Cardiac septum (tissue), 1 donor: ENCODE data around the gene FNDC11. TPM values are rescaled to one million over a fixed set of nuclear protein-coding genes. Genes with fewer than 3 reads are reported as not detected.

Experiments used
- DNase-seq: peaks from one replicate; pipeline ENCODE4 v3.0.0-alpha.2; 2020; ENCODE audit warnings: low spot score
- intact Hi-C: fragments of 100-400 bp; cut with DNase I; formaldehyde crosslinking; loops from one replicate; pipeline ENCODE4 v1.14.0; 2022
- total RNA-seq: library from RNA; stranded (reverse); fragmentation: NEBNext Ultra II Directional; extraction: Animal tissue kit (Norgen Biotek cat#: 25700); gene quantifications from one replicate; pipeline ENCODE4 v1.2.1, GENCODE V29; 2021
- donor health status: DM: no; HTN: no; CAD: no.

The FNDC11 gene
- total RNA-seq, 1 donor from 2014 or later = not detected

DNA sequence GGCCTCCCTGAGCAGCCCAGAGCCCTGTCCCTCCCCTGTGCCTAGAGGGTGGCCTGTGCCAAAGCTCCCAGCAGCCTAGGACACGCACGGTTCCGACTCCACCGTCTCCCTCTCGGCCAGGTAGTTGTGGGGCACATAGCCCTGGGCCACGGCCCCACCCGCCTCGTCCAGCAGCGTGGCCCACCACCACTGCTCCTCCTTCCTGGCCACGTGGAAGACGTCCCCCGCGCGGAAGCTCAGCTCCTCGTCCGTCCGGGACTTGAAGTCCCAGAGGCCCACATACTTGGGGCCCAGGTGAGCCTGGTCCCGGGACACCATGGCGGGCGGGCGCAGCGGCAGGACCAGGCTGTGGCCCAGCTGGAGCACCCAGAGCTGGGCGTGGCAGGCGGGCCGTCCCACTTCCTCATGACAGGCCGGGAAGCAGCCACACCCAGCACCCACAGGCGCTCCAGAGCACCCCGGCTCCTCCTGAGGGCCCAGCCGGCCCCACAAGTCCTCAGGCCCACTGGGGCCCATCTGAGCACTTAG, 16.9 kb upstream of the FNDC11 start, which contains the start of gene PTK6:
Gene PTK6 (minus strand): TSS at position 380 of the 528 bp plus-strand sequence. CDS start 62 bp downstream, at position 318.
- DNase-seq = no peak

DNA sequence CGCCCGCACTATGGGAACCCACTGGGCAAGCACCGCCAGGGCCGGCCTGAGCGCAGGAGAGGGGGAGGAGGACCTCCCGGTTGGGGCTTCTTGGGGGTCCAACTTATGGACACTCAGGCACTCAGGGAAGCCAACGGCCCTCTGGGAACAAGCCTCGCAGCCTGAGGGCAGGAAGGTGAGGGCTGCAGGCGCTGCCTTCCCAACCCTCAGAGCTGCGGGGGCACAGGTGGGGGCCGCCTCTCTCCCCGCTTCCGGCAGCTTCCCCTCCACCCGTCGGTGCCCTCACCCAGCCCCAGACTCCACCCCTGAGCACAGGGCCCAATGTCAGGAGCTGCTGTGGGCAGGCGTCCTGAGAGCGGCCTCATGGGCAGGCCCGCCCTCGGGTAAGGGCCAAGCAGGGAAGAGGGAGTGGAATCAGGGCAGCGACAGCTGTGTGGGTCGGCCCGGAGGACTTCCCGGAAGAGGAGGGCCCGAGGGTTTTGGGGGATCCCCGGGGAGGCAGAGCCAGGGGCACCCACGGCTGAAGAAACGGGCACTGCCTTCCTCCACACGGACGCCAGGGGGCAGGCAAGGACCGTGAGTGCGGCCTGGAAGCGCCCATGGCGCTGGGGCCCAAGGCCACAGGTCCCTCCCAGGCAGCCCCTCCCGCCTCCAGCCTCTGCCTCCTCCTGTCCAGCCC, 16.3 kb upstream of the FNDC11 start:
- intact Hi-C loops = loop anchor here (2.0 to 10.0 kb wide), 4 partner anchors 75 to 585 kb away; partner anchors contain the start of genes ABHD16B and TPD52L2
- peak; percentile 93 for DNase-seq

More for the DNA sequence above, 16.9 kb upstream of the FNDC11 start, which contains the start of gene PTK6:
- intact Hi-C loops = loop anchor here (2.0 to 10.0 kb wide), 4 partner anchors 75 to 585 kb away; partner anchors contain the start of genes ABHD16B and TPD52L2

DNA sequence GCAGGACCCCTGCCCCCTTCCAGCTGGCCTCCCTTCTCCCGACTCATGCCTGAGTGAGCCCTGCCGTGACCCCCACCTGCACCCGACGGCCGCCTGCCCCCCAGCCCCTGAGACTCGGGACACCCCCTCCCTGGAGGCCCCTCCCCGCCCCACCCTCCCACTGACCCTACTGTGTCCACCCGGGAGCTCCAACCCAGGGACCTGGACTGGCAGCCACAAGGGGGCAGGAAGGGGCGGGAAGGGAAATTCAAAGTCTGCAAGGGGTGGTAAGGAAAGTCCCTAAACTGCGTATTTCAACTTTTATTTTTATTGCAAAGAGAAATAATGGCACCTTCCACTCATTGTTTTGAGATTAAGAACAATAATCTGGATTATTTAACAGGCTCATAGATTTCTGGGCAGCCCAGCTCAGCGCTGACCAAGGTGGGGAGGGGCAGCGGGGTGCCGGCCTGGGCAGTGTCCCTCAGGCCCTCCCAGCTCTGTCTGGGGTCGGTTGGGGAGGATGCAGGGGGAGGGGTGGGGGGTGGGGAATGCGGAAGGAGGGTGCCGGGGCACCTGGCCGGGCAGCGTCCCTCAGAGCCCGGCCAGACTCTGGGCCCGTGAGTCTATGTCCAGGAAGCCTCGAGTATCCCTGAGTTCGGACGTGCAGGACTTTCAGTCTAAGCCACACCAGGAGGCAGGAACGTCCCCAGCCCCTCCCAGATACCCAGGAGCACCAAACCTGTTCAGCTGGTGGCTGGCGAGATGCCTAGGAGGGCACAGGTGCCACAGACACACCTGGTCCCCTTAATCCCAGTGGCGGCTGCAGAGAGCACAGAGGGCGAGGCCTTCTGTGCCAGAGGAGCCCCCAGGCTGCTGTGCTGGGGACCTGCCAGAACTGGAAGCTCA, 15.5 kb upstream of the FNDC11 start:
- intact Hi-C loops = loop anchor here (5.0 to 10.0 kb wide), 3 partner anchors 74 to 584 kb away; partner anchors contain the start of genes ABHD16B and TPD52L2
- no peak for DNase-seq

DNA sequence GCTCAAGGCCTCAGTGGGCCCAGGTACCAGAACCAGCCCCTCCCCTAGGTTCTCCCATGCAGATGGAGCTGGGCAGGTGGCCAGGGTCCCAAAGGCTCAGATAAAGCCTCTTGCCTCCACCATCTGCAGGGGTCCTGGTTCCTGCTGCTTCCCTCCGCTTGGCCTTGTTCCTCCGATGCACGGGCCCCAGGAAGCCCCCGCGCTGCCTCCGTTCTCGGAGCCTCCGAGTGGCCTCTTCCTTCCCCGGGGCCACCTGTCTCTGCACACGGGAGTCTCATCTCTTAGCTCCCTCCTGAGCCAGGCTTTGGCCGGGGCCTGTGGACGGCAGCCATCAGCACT, 14.9 kb upstream of the FNDC11 start:
- intact Hi-C loops = loop anchor here (5.0 to 10.0 kb wide), 3 partner anchors 73 to 583 kb away; partner anchors contain the start of genes ABHD16B and TPD52L2

DNA sequence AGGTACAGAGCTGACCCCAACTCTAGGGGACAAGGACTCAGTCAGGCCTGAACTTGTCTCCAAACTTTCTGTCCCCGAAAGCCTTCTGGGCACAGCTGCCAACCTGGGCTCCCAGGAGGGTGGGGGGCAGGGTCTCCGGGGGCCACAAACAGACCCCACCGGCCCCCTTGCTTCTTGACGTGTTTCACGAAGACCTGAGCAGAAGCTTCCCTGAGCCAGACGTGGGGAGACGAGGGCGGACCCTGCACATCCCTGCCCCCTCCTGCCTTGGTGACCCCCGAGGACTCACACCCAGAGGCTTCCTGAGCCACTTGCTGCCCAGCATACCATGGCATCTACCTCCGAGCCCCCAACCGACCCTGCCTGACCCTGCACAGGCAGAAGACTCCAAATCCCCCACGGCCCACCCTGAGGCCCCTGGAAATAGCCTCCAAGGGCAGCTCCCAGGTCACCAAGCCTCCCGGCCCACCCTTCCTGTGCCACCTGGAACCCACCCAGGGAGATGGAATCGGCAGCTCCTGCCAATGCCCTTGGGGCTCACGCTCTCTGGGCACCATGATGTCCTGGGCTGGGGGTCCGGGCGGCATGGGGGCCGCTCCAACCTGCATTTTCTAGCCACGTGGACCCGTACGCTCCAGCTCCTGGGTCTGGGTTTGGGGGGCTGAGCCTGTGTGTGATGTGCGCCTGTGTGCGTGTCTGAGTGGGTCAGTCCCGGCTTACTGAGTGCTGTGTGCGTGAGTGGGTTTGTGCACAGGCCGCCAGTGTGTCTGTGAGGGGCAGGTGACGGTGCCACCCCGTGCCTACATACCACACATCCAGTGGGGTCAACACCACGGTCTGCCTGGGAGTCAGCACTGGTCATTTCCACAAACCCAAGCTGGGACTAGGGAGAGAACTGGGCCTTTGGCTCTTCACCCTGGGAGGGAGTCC, 14.3 kb upstream of the FNDC11 start:
- intact Hi-C loops = loop anchor here (5.0 to 10.0 kb wide), 3 partner anchors 73 to 583 kb away; partner anchors contain the start of genes ABHD16B and TPD52L2

More for the DNA sequence above, 14.9 kb upstream of the FNDC11 start:
- DNase-seq = no peak

DNA sequence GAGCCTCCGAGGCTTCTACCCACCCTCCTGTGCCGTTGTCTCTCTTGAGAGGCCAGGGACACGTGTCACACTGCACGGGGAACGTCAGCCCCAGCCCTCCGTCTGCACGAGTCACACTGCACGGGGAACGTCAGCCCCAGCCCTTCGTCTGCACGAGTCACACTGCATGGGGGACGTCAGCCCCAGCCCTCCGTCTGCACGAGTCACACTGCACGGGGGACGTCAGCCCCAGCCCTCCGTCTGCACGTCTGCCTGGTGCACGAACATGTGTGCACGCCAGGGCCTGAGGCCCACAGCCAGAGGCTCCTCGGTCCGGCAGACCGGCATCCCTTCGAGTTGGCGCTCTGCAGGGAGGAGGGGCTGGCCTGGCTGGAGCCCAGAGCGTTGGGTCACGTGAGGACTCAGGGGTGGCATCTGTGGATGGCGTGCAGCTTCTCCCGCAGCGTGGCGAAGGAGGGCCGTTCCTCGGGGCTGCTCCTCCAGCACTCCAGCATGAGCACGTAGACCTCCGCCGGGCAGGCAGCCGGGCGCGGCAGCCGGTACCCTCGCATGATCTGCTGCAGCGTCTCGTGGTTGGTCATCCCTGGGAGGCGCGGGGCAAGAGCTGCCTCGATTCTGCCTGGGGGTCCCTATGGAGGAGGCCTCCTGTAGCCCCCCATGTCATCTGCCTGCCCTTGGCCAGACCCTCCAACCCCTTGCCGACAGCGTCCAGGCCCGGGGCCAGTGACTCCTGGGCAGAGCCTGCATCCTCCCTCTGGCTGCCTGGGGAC, 13.4 kb upstream of the FNDC11 start:
- intact Hi-C loops = no loop called here
- no peak for DNase-seq

More for the DNA sequence above, 14.3 kb upstream of the FNDC11 start:
- no peak for DNase-seq

DNA sequence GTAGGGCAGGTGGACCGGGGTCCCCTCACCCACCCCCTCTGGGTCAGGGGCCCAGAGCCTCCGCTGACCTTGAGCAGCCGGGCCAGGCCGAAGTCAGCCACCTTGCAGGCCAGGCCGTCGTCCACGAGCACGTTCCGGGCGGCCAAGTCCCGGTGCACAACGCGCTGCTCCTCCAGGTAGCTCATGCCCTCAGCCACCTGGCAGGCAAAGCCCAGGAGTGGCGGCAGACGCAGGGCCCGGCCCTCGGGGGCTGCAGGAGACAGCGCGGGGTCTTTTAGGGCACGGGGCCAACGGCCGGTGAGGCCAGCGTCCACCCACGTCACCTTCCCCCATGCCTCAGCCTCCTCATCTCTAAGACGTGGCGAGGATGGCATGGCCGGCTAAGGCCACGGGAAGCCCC, 12.6 kb upstream of the FNDC11 start:
- intact Hi-C loops = no loop called here
- no peak for DNase-seq

DNA sequence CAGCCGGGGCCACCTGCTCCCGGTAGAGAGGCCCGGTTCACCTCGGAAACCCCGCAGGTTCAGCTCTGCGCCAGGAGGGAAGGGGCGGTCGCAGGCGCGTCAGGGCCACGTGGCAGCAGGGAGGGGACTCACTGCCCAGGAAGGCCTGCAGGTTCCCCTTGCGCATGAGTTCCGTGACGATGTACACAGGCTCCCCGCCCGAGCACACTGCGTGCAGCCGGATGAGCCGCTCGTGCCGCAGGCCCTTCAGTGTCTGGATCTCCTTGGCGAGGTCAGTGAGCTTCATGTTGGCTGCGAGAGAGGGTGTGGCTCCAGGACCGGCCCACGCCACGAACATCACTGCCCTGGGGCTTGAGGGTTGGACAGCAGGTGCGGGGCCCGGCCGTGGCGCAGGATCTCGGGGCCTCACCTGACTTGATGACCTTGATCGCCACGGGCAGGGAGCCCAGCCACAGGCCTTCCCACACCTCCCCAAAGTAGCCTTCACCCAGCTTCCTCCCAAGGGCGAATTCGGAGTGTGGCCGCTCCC, 11.9 kb upstream of the FNDC11 start:
- intact Hi-C loops = no loop called here
- no peak for DNase-seq

DNA sequence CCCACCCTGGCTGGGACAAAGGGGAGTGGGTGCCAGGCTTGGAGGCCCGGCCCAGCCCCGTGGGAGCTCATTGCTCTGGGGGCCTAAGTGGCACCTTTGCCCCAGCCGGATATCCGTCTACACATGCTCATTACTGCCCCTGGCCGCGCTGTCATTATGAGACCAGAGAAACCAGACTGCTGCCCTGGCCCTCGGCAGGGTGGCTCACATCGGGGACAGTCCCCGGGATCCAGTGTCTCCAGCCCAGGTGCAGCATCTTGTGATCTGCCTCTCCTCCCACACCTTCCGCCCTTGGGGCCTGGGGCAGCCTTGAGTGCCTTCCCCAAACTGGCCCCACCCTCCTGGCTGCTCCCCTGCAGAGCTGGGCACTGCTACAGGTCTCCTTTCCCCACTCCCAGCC, 11.3 kb upstream of the FNDC11 start:
- no peak for DNase-seq
- intact Hi-C loops = no loop called here

DNA sequence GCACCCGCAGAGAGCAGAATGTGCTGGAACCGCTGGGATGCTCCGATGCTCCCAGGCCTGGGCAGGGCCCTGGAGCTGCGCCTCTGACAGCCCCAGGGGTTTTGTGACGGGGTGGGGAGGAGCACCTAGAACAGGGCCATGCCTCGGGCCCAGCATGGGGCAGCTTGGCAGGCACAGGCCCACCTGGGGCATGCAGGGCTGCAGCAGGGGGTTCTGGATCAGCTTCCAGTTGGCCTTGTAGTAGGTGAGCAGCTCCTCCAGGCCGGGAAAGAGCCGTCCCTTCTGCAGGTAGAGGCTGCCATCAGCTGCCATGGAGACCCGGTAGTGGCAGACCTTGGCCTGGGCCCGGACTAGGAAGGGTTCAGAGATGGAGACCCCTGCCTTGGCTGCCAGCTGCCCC, 10.8 kb upstream of the FNDC11 start:
- intact Hi-C loops = no loop called here
- DNase-seq = no peak

DNA sequence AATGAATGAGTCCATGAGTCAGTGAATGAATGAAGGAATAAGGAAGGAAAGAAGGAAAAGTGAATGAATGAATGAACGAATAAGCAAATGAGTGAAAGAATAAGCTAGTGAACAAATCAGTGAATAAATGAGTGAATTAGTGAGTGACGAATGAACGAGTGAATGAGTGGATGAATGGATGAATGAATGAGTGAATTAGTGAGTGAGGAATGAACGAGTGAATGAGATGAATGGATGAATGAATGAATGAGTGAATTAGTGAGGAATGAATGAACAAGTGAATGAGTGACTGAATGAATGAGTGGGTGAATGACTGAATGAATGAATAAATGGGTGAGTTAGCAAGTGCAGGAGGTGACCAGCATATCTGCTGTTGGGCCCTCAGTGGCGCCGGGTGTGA, 10.2 kb upstream of the FNDC11 start:
- DNase-seq = no peak
- intact Hi-C loops = no loop called here

DNA sequence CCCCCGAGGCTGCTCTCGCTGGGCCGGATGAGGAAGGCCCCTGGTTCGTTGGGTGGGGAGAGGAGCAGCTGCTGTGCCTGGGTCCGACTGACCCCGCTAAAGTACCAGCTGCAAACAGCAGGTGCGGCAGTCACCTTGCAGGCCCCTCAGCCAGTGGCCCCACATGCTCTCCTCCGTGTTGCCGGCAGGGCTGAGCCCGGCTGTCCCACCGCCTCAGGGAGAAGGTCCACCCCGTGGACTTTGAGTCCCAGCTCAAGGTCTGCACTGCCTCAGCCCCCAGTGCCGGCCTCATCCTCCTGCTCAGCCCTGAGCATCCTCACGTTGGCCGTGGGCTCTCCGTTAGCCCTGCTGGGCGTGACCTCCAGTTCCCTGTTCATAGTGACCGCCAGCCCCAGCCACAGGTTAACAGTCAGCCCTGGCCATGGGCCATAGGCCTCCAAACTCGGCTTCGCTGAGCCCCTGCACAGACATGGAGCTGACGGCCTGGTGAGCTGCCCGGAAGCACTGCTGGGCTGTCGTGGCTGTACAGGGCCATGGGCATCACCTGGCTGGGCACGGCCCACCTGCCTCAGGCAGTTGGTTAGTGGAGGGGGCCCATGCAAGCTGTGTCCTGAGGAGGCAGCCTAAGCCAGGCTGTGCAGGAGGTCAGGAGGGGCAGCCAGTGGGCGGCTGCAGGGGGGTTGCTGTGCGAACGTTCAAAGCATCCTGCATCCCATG, 9.6 kb upstream of the FNDC11 start:
- no peak for DNase-seq
- intact Hi-C loops = no loop called here

DNA sequence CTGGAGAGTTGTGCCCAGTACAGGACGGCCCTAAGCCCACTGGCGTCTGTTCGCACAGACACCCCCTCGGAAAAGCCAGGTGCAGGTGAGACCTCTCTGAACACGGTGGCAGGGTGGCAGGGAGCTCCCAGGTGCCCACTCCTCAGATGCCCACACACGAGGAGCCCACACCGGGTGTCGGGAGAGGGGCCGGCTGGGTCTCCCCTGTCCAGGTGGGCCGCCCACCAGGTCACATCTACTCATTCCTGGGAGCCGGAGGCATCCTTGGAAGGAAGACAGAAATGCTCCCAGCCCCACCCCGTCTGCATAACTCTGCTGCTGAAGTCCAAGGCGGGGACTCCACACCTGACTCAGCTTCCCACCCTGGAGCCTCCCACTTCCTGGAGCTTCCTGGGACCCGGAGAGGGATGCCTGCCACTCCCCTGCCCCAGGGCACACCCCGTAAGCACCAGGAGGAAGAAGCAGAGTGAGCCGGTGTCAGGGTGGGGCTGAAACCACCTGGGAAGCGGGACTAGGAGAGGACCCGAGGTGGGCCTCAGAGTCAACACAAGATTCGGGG, 8.9 kb upstream of the FNDC11 start:
- no peak for DNase-seq
- intact Hi-C loops = no loop called here

DNA sequence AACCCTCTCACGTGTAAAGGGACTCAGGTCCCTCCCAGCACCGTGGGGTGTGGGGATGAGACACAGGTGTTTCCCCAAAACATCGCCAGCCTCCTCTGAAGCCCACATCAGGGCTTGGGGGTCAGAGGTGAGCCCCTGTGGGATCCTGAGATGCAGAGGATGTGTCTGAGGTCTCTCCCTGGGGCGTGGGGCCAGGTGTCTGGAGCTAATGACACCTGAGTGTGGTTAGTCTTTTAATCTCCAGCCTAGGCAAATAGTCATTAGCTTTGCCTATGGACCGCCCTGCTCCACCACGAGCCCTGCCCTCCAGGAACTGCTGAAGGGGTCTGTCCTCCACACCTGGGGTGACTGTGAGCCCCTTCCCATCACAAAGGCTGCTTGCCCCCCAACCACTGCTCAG, 8.1 kb upstream of the FNDC11 start:
- intact Hi-C loops = no loop called here
- no peak for DNase-seq

DNA sequence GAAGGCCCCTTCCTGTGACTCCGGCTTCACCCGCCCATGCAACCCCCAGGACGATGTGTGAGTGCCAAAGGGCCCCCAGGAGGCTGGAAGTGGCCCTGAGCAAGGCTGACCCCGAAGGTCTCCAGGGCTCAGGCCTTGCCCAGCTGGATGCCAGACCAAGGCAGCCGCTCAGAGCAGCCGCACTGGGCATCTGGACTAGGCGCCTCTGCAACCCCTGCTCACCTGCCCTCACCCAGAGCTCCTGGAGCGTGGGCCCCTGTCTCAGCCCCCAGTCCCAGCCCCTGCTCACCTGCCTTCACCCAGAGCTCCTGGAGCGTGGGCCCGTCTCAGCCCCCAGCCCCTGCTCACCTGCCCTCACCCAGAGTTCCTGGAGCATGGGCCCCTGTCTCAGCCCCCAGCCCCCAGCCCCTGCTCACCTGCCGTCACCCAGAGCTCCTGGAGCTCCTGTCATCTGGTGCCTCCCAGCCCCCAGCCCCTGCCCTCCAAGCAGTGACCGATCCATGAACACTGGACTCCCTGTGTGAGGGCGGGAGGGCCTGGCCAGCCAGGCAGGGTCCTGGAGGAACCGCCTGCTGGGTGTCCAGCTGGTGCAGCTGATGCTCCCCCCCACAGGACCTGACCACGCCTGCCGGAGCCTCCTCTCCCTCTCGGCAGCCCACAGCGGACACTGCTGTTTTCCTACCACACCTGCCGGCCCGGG, 7.6 kb upstream of the FNDC11 start:
- no peak for DNase-seq
- intact Hi-C loops = no loop called here

DNA sequence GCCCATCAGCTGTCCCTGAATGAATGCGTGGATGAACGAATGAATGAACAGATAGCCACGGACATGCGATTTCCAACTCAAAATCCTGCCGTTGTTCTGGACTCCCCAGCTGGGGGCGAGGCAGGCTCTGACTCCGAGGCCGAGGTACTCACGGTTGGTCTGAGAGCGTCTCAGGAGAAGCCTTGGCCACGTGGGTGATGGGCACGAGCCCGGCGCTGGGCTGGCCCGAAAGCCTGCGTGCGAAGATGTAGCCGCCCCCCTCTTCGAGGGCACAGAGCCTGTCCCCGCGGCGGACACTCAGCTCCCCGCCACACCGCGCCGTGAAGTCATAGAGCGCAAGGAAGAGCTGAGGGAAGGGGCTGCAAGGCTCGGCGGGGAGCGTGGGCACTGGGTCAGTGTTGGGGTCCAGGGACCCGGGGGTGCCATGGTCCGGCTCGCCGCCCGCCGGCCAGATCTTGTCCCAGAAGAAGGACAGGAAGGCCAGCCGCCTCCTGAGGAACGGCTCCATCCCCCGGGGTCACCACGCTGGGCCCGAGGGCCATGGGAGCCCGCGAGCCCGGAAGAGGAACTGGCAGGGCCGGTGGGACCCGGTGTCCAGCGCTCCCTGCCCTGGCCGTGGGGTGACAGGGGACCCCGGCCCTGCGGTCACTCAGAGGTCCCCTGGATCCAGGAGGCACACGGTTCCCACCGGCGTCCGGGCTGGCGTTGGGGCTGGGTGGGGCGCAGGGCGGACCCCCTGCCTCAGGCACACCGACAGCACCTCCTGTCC, 6.8 kb upstream of the FNDC11 start:
- intact Hi-C loops = no loop called here

More for the DNA sequence above, 6.8 kb upstream of the FNDC11 start:
- no peak for DNase-seq
